ENCODE measurements around the gene HLA-DQA1.
"Not testable (repeated sequence)": the region's sequence is repeated elsewhere in the genome, so short reads cannot be mapped to it uniquely, and the experiment has no call there.

DNA sequence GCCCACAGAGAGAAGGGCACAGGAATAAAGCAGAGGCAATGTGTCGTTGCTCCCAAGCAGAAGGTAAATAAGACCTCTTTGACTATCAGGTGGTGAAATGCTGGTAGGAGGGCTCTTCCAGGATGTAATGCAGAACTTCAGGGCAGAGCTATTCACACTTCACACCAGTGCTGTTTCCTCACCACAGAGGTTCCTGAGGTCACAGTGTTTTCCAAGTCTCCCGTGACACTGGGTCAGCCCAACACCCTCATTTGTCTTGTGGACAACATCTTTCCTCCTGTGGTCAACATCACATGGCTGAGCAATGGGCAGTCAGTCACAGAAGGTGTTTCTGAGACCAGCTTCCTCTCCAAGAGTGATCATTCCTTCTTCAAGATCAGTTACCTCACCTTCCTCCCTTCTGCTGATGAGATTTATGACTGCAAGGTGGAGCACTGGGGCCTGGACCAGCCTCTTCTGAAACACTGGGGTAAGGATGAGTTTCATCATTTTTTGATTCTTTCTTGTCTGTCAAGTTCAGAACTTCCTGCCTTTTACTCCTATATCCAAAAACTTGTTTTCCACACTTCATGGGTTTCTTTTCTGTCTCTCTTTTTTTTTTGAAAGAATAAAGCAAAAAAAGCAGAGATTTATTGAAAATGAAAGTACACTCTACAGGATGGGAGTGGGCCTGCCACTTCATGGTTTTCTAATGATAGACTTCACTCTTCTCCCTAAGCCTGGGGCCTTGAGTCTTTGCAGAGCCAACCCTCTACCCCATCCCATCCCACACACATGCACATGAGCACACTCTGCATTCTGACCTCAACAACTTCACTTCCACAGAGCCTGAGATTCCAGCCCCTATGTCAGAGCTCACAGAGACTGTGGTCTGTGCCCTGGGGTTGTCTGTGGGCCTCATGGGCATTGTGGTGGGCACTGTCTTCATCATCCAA, 4.8 kb downstream of the HLA-DQA1 start:
- TF ChIP-seq, protein P1, sequence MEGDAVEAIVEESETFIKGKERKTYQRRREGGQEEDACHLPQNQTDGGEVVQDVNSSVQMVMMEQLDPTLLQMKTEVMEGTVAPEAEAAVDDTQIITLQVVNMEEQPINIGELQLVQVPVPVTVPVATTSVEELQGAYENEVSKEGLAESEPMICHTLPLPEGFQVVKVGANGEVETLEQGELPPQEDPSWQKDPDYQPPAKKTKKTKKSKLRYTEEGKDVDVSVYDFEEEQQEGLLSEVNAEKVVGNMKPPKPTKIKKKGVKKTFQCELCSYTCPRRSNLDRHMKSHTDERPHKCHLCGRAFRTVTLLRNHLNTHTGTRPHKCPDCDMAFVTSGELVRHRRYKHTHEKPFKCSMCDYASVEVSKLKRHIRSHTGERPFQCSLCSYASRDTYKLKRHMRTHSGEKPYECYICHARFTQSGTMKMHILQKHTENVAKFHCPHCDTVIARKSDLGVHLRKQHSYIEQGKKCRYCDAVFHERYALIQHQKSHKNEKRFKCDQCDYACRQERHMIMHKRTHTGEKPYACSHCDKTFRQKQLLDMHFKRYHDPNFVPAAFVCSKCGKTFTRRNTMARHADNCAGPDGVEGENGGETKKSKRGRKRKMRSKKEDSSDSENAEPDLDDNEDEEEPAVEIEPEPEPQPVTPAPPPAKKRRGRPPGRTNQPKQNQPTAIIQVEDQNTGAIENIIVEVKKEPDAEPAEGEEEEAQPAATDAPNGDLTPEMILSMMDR (IDR thresholded peaks at IDR 0.05 in 2 of 3, conservative IDR thresholded peaks at IDR 0.05 in 1 of 3; ENCODE audit: control insufficient read depth in 2 of 3, extremely low read depth in 1 of 3, insufficient read depth in 1 of 3, low read depth in 3 of 3, low read length in 3 of 3) = not testable (repeated sequence)
- peak; percentile 35; the same call in 1 of the 2 replicates for TF ChIP-seq POLR2AphosphoS5 (IDR thresholded peaks at IDR 0.05; ENCODE audit: low read length)
- TF ChIP-seq CHD4 (IDR thresholded peaks at IDR 0.05); SMC3 (IDR thresholded peaks at IDR 0.05; ENCODE audit: borderline replicate concordance, low read length); CBX3 (IDR thresholded peaks at IDR 0.05; ENCODE audit: borderline replicate concordance, low read depth); POLR2A (IDR thresholded peaks at IDR 0.05; ENCODE audit: low read depth, low read length): not testable (repeated sequence)
- TF ChIP-seq, protein P2, sequence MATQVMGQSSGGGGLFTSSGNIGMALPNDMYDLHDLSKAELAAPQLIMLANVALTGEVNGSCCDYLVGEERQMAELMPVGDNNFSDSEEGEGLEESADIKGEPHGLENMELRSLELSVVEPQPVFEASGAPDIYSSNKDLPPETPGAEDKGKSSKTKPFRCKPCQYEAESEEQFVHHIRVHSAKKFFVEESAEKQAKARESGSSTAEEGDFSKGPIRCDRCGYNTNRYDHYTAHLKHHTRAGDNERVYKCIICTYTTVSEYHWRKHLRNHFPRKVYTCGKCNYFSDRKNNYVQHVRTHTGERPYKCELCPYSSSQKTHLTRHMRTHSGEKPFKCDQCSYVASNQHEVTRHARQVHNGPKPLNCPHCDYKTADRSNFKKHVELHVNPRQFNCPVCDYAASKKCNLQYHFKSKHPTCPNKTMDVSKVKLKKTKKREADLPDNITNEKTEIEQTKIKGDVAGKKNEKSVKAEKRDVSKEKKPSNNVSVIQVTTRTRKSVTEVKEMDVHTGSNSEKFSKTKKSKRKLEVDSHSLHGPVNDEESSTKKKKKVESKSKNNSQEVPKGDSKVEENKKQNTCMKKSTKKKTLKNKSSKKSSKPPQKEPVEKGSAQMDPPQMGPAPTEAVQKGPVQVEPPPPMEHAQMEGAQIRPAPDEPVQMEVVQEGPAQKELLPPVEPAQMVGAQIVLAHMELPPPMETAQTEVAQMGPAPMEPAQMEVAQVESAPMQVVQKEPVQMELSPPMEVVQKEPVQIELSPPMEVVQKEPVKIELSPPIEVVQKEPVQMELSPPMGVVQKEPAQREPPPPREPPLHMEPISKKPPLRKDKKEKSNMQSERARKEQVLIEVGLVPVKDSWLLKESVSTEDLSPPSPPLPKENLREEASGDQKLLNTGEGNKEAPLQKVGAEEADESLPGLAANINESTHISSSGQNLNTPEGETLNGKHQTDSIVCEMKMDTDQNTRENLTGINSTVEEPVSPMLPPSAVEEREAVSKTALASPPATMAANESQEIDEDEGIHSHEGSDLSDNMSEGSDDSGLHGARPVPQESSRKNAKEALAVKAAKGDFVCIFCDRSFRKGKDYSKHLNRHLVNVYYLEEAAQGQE (IDR thresholded peaks at IDR 0.05; ENCODE audit: low read depth, low read length) = not testable (repeated sequence)
- TF ChIP-seq, protein P3, sequence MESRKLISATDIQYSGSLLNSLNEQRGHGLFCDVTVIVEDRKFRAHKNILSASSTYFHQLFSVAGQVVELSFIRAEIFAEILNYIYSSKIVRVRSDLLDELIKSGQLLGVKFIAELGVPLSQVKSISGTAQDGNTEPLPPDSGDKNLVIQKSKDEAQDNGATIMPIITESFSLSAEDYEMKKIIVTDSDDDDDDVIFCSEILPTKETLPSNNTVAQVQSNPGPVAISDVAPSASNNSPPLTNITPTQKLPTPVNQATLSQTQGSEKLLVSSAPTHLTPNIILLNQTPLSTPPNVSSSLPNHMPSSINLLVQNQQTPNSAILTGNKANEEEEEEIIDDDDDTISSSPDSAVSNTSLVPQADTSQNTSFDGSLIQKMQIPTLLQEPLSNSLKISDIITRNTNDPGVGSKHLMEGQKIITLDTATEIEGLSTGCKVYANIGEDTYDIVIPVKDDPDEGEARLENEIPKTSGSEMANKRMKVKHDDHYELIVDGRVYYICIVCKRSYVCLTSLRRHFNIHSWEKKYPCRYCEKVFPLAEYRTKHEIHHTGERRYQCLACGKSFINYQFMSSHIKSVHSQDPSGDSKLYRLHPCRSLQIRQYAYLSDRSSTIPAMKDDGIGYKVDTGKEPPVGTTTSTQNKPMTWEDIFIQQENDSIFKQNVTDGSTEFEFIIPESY (IDR thresholded peaks at IDR 0.05) = not testable (repeated sequence)
- TF ChIP-seq, protein P4, sequence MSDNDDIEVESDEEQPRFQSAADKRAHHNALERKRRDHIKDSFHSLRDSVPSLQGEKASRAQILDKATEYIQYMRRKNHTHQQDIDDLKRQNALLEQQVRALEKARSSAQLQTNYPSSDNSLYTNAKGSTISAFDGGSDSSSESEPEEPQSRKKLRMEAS (IDR thresholded peaks at IDR 0.05; ENCODE audit: low read depth, low read length) = not testable (repeated sequence)
